ENCODE results near the gene C11orf86. TPM values are rescaled to one million over a fixed set of nuclear protein-coding genes. Genes with fewer than 3 reads are reported as not detected.

Gene C11orf86
- total RNA-seq, 6 experiments from 2014 or later, result not detected

DNA sequence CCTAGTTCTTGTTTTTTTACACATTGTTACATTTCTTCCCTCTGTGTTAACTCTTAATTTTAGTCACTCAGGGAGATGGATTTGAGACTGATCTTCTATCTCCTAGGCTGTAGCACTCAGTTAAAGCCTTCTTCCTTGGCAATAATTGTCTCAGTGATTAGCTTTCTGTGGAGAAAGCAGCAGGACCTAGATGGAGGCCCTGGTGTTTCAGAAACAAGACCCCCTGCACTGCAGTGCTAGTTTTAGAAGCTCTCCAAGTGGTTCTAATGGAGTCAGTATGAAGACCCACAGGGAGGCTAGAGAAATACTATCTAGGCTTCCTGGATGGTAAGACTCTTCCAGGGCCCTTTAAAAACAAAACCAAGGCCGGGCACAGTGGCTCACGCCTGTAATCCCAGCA, 12.9 kb upstream of the C11orf86 start:
- Histone ChIP-seq H3K27ac (no peak overlapping the region), H3K4me1 (peaks cover 0 to 33% (median 11%) of the 10 kb centered on the region in 4 donors), H3K4me3 (no peak overlapping the region), H3K27me3 (no peaks in the 10 kb centered on the region), H3K9me3 (no peaks in the 10 kb centered on the region), H3K36me3 (no peaks in the 10 kb centered on the region)
- DNase-seq (no peak), ATAC-seq (no peak)
- intact Hi-C loops (cut with DNase I), result no loop called here
- TF ChIP-seq POLR2A (IDR thresholded peaks at IDR 0.05), result no peak
- TF ChIP-seq, protein P1, sequence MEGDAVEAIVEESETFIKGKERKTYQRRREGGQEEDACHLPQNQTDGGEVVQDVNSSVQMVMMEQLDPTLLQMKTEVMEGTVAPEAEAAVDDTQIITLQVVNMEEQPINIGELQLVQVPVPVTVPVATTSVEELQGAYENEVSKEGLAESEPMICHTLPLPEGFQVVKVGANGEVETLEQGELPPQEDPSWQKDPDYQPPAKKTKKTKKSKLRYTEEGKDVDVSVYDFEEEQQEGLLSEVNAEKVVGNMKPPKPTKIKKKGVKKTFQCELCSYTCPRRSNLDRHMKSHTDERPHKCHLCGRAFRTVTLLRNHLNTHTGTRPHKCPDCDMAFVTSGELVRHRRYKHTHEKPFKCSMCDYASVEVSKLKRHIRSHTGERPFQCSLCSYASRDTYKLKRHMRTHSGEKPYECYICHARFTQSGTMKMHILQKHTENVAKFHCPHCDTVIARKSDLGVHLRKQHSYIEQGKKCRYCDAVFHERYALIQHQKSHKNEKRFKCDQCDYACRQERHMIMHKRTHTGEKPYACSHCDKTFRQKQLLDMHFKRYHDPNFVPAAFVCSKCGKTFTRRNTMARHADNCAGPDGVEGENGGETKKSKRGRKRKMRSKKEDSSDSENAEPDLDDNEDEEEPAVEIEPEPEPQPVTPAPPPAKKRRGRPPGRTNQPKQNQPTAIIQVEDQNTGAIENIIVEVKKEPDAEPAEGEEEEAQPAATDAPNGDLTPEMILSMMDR (IDR thresholded peaks at IDR 0.05), result no peak
- WGBS (ENCODE audit: insufficient coverage, low coverage, low lambda C conversion rate, missing lambda C conversion rate), result no CpG with 5 or more reads among the region's 2 CpGs

DNA sequence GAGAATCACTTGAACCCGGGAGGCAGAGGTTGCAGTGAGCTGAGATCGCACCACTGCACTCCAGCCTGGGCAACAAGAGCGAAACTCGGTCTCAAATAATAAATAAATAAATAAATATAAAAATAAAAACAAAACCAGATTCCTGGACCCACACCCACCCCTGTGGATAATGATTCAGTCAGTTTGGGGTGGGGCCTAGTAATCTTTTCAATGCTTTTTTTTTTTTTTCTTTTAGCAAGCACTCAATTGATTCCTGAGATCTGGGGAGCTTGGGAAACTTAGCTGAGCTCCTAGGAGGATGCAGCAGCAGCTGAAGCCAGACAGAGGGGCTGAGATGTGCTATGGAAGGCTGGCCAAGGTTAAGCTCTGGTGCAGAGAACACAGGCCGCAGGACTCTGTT, 12.3 kb upstream of the C11orf86 start:
- ATAC-seq (no peak), DNase-seq (no peak)
- Histone ChIP-seq H3K36me3 (no peaks in the 10 kb centered on the region), H3K4me1 (peaks cover 0 to 33% (median 10%) of the 10 kb centered on the region in 4 donors), H3K27me3 (no peaks in the 10 kb centered on the region), H3K4me3 (no peak overlapping the region), H3K9me3 (no peaks in the 10 kb centered on the region), H3K27ac (no peak overlapping the region)
- TF ChIP-seq POLR2A (IDR thresholded peaks at IDR 0.05), result no peak
- TF ChIP-seq, protein P1 (IDR thresholded peaks at IDR 0.05), result no peak
- 94% methylated on average over 5 of the region's 5 CpGs for WGBS (ENCODE audit: insufficient coverage, low coverage, low lambda C conversion rate, missing lambda C conversion rate)
- intact Hi-C loops (cut with DNase I), result no loop called here

DNA sequence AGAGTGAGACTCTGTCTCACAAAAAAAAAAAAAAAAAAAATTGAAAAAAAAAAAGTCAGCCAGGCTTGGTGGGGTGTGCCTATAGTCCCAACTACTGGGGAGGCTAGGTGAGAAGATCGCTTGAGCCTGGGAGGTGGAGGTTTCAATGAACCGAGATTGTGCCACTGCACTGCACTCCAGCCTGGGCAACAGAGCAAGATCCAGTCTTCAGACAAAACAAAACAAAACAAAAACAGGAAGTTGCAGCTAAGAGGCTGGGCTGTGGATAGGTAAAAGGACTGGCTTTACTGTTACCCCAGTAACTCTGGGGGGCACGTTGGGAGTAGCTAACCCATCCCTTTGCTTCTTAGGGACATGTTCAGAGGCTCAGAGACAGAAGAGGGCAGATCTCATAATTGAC, 10.6 kb upstream of the C11orf86 start:
- Histone ChIP-seq H3K36me3 (no peaks in the 10 kb centered on the region), H3K4me1 (peaks cover 0 to 25% (median 9%) of the 10 kb centered on the region in 4 donors), H3K27ac (no peak overlapping the region), H3K27me3 (no peaks in the 10 kb centered on the region), H3K4me3 (no peak overlapping the region), H3K9me3 (no peaks in the 10 kb centered on the region)
- TF ChIP-seq, protein P1 (IDR thresholded peaks at IDR 0.05), result no peak
- TF ChIP-seq POLR2A (IDR thresholded peaks at IDR 0.05), result no peak
- WGBS (ENCODE audit: insufficient coverage, low coverage, low lambda C conversion rate, missing lambda C conversion rate), result 50% methylated on average over 2 of the region's 3 CpGs
- no peak for DNase-seq
- intact Hi-C loops (cut with DNase I), result no loop called here
- ATAC-seq, result no peak

DNA sequence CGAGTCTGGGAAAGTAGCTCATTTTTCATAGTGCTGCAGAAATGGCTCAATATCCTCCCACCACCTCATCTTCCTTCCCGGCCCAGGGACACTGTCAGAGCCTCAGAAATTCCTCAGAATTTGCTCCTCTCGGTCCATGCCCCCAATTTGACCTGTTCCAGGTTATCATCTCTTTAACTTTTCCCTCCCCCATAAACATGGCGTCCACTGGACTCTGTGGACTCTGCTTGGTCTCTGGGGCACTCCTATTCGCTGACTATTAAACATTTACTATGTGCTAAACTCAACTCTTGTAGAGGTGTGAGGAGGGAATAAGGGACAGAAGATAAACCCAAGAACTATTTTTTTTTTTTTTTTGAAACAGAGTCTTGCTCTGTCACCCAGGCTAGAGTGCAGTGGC, 8.8 kb upstream of the C11orf86 start:
- intact Hi-C loops (cut with DNase I), result no loop called here
- WGBS (ENCODE audit: insufficient coverage, low coverage, low lambda C conversion rate, missing lambda C conversion rate), result 27% methylated on average over 5 of the region's 5 CpGs
- H3K27me3 ChIP-seq, result no peaks in the 10 kb centered on the region
- DNase-seq (no peak), ATAC-seq (no peak)
- no peak overlapping the region for H3K27ac ChIP-seq
- H3K36me3 ChIP-seq, result no peaks in the 10 kb centered on the region
- no peak overlapping the region for H3K4me3 ChIP-seq
- H3K9me3 ChIP-seq, result no peaks in the 10 kb centered on the region
- H3K4me1 ChIP-seq, result peaks cover 0 to 37% (median 16%) of the 10 kb centered on the region in 4 donors
- no peak for TF ChIP-seq POLR2A (IDR thresholded peaks at IDR 0.05)
- TF ChIP-seq, protein P1 (IDR thresholded peaks at IDR 0.05), result no peak

Data from right lobe of liver (tissue), 6 donors.